ENCODE data around the gene SP9. TPM values are rescaled to one million over a fixed set of nuclear protein-coding genes. Genes with fewer than 3 reads are reported as not detected.
"Not testable (repeated sequence)": the region's sequence is repeated elsewhere in the genome, so short reads cannot be mapped to it uniquely, and the experiment has no call there.

SP9 gene
- polyA plus RNA-seq, 1 donor (not counting 4 experiments of a cell fraction or from before 2014, with no cell fraction given) = not detected

GRCh38 chr2:174353004-174353403 lies 18.2 kb downstream of the SP9 start:
- Histone ChIP-seq H4K20me1 (ENCODE audit: control insufficient read depth, extremely low read depth, insufficient read depth, low read length) (no peaks in the 10 kb centered on the region), H3K9me1 (ENCODE audit: control insufficient read depth, extremely low read depth, insufficient read depth, low read length) (no peaks in the 10 kb centered on the region), H3K4me2 (ENCODE audit: control insufficient read depth, extremely low read depth, insufficient read depth, low read depth, low read length) (no peak overlapping the region), H3K4me1 (ENCODE audit: control insufficient read depth, extremely low read depth, insufficient read depth, low read length) (no peaks in the 10 kb centered on the region), H2AFZ (ENCODE audit: control insufficient read depth, low read length) (no peak overlapping the region), H3K9me3 (ENCODE audit: control insufficient read depth, low read depth, low read length) (no peaks in the 10 kb centered on the region), H3K4me3 (ENCODE audit: control insufficient read depth in 2 of 3, extremely low read depth in 1 of 3, insufficient read depth in 2 of 3, low read depth in 1 of 3, low read length in 3 of 3) (no peak overlapping the region), H3K36me3 (ENCODE audit: control insufficient read depth in 2 of 2, extremely low read depth in 1 of 2, insufficient read depth in 2 of 2, low read length in 2 of 2) (peaks cover 0 to 1% of the 10 kb centered on the region in 2 experiments), H3K27me3 (ENCODE audit: control insufficient read depth, extremely low read depth, insufficient read depth, low read length) (no peaks in the 10 kb centered on the region), H3K27ac (ENCODE audit: control insufficient read depth, insufficient read depth, low read length) (no peak overlapping the region), H3K9ac (ENCODE audit: control insufficient read depth, extremely low read depth, insufficient read depth, low read length) (no peak overlapping the region), H3K79me2 (ENCODE audit: control insufficient read depth, insufficient read depth, low read length) (no peaks in the 10 kb centered on the region)
- DNase-seq (ENCODE audit: low read depth, low spot score) (no peak), FAIRE-seq (no peak)
- dilution Hi-C loops (cut with MboI; ENCODE audit: extremely low pct_ligation_motif_present, low sequenced_read_pairs) = no loop called here
- no peak for TF ChIP-seq EZH2 (IDR thresholded peaks at IDR 0.05; ENCODE audit: low read length)
- TF ChIP-seq CTCF (optimal IDR thresholded peaks at IDR 0.05 in 1 of 3, IDR thresholded peaks at IDR 0.05 in 1 of 3, conservative IDR thresholded peaks at IDR 0.05 in 1 of 3; ENCODE audit: extremely low read depth in 1 of 3, insufficient read depth in 2 of 3, low read length in 3 of 3) = no peak

- Histone ChIP-seq H3K27me3 (ENCODE audit: control insufficient read depth, extremely low read depth, insufficient read depth, low read length) (no peaks in the 10 kb centered on the region), H3K79me2 (ENCODE audit: control insufficient read depth, insufficient read depth, low read length) (no peaks in the 10 kb centered on the region), H3K4me1 (ENCODE audit: control insufficient read depth, extremely low read depth, insufficient read depth, low read length) (no peaks in the 10 kb centered on the region), H3K4me3 (ENCODE audit: control insufficient read depth in 2 of 3, extremely low read depth in 1 of 3, insufficient read depth in 2 of 3, low read depth in 1 of 3, low read length in 3 of 3) (no peak overlapping the region), H3K4me2 (ENCODE audit: control insufficient read depth, extremely low read depth, insufficient read depth, low read depth, low read length) (no peak overlapping the region), H3K9ac (ENCODE audit: control insufficient read depth, extremely low read depth, insufficient read depth, low read length) (no peak overlapping the region), H3K9me3 (ENCODE audit: control insufficient read depth, low read depth, low read length) (no peaks in the 10 kb centered on the region), H3K9me1 (ENCODE audit: control insufficient read depth, extremely low read depth, insufficient read depth, low read length) (no peaks in the 10 kb centered on the region), H4K20me1 (ENCODE audit: control insufficient read depth, extremely low read depth, insufficient read depth, low read length) (no peaks in the 10 kb centered on the region), H2AFZ (ENCODE audit: control insufficient read depth, low read length) (no peak overlapping the region), H3K27ac (ENCODE audit: control insufficient read depth, insufficient read depth, low read length) (no peak overlapping the region), H3K36me3 (ENCODE audit: control insufficient read depth in 2 of 2, extremely low read depth in 1 of 2, insufficient read depth in 2 of 2, low read length in 2 of 2) (no peaks in the 10 kb centered on the region)
- no peak for FAIRE-seq
- TF ChIP-seq EZH2 (IDR thresholded peaks at IDR 0.05; ENCODE audit: low read length) (no peak), CTCF (optimal IDR thresholded peaks at IDR 0.05 in 1 of 3, IDR thresholded peaks at IDR 0.05 in 1 of 3, conservative IDR thresholded peaks at IDR 0.05 in 1 of 3; ENCODE audit: extremely low read depth in 1 of 3, insufficient read depth in 2 of 3, low read length in 3 of 3) (no peak)
- DNase-seq (ENCODE audit: low read depth, low spot score) = no peak
- dilution Hi-C loops (cut with MboI; ENCODE audit: extremely low pct_ligation_motif_present, low sequenced_read_pairs) = no loop called here
Measured at GRCh38 chr2:174356347-174356746, 21.6 kb downstream of the SP9 start.

- FAIRE-seq; H3K4me1 ChIP-seq (ENCODE audit: control insufficient read depth, extremely low read depth, insufficient read depth, low read length); H3K36me3 ChIP-seq (ENCODE audit: control insufficient read depth in 2 of 2, extremely low read depth in 1 of 2, insufficient read depth in 2 of 2, low read length in 2 of 2): not testable (repeated sequence)
Measured at GRCh38 chr2:174359663-174360062, 24.9 kb downstream of the SP9 start.

More at GRCh38 chr2:174359663-174360062, 24.9 kb downstream of the SP9 start:
- H3K79me2 ChIP-seq (ENCODE audit: control insufficient read depth, insufficient read depth, low read length); H3K4me3 ChIP-seq (ENCODE audit: control insufficient read depth in 2 of 3, extremely low read depth in 1 of 3, insufficient read depth in 2 of 3, low read depth in 1 of 3, low read length in 3 of 3); H2AFZ ChIP-seq (ENCODE audit: control insufficient read depth, low read length); H3K9ac ChIP-seq (ENCODE audit: control insufficient read depth, extremely low read depth, insufficient read depth, low read length); H3K4me2 ChIP-seq (ENCODE audit: control insufficient read depth, extremely low read depth, insufficient read depth, low read depth, low read length); H3K27me3 ChIP-seq (ENCODE audit: control insufficient read depth, extremely low read depth, insufficient read depth, low read length); H4K20me1 ChIP-seq (ENCODE audit: control insufficient read depth, extremely low read depth, insufficient read depth, low read length); H3K9me3 ChIP-seq (ENCODE audit: control insufficient read depth, low read depth, low read length); H3K9me1 ChIP-seq (ENCODE audit: control insufficient read depth, extremely low read depth, insufficient read depth, low read length); dilution Hi-C loops (cut with MboI; ENCODE audit: extremely low pct_ligation_motif_present, low sequenced_read_pairs); H3K27ac ChIP-seq (ENCODE audit: control insufficient read depth, insufficient read depth, low read length); DNase-seq (ENCODE audit: low read depth, low spot score): not testable (repeated sequence)
